Astrocyte (in vitro differentiated cells and primary cell): Measurements from ENCODE around the gene CCN6. TPM values are rescaled to one million over a fixed set of nuclear protein-coding genes. Genes with fewer than 3 reads are reported as not detected.

Experiments used
- DNase-seq: peaks from one replicate; pipeline ENCODE4 v3.0.0-alpha.2; 2010; ENCODE audit warnings: low read depth
- FAIRE-seq: peaks from 2 replicates; lab custom pipeline; 2011; peaks lifted over from hg19 to GRCh38; lab: Jason Lieb, UNC
- H2AFZ ChIP-seq: 2 replicates; pipeline ENCODE4 v1.6.0; 2012; ENCODE audit warnings: low read depth, low read length, inconsistent platforms
- H3K27ac ChIP-seq: 2 replicates; pipeline ENCODE4 v1.5.1; 2011; ENCODE audit warnings: low read depth, low read length, inconsistent platforms
- H3K27me3 ChIP-seq: 2 replicates; pipeline ENCODE4 v1.6.0; 2011; ENCODE audit warnings: low read length, inconsistent platforms; ENCODE audit not compliant: insufficient read depth
- H3K36me3 ChIP-seq: 2 replicates; pipeline ENCODE4 v1.5.1; 2011; ENCODE audit warnings: low read length, inconsistent platforms; ENCODE audit not compliant: insufficient read depth
- H3K4me1 ChIP-seq: 2 replicates; pipeline ENCODE4 v1.5.1; 2011; ENCODE audit warnings: low read length, inconsistent platforms; ENCODE audit not compliant: insufficient read depth
- H3K4me2 ChIP-seq: 2 replicates; pipeline ENCODE4 v1.6.0; 2012; ENCODE audit warnings: low read length, inconsistent platforms
- H3K4me3 ChIP-seq: 2 replicates; pipeline ENCODE4 v1.5.1; 2011; ENCODE audit warnings: low read depth, mild to moderate bottlenecking, low read length, inconsistent platforms; ENCODE audit not compliant: insufficient read depth
- H3K79me2 ChIP-seq: 2 replicates; pipeline ENCODE4 v1.6.0; 2012; ENCODE audit warnings: mild to moderate bottlenecking, low read length, inconsistent platforms; ENCODE audit not compliant: insufficient read depth
- H3K9ac ChIP-seq: 2 replicates; pipeline ENCODE4 v1.6.0; 2012; ENCODE audit warnings: mild to moderate bottlenecking, low read length, inconsistent platforms
- H3K9me3 ChIP-seq: 2 replicates; pipeline ENCODE4 v1.5.1; 2012; ENCODE audit warnings: low read depth, mild to moderate bottlenecking, low read length, inconsistent platforms; ENCODE audit not compliant: insufficient read depth
- H4K20me1 ChIP-seq: 2 replicates; pipeline ENCODE4 v1.6.0; 2012; ENCODE audit warnings: low read length, inconsistent platforms; ENCODE audit not compliant: insufficient read depth
- H3K27ac Mint-ChIP-seq: one replicate; pipeline ENCODE4 v1.8.0; 2021; ENCODE audit warnings: mild to moderate bottlenecking, mixed read lengths; ENCODE audit not compliant: unreplicated experiment
- H3K27me3 Mint-ChIP-seq: one replicate; pipeline ENCODE4 v1.8.0; 2021; ENCODE audit warnings: low read depth, mixed read lengths; ENCODE audit not compliant: unreplicated experiment
- H3K36me3 Mint-ChIP-seq: one replicate; pipeline ENCODE4 v1.8.0; 2021; ENCODE audit warnings: low read depth, mixed read lengths; ENCODE audit not compliant: unreplicated experiment
- H3K4me1 Mint-ChIP-seq: one replicate; pipeline ENCODE4 v1.8.0; 2021; ENCODE audit warnings: low read depth, mixed read lengths; ENCODE audit not compliant: unreplicated experiment
- H3K4me3 Mint-ChIP-seq: one replicate; pipeline ENCODE4 v1.8.0; 2021; ENCODE audit warnings: mild to moderate bottlenecking, moderate library complexity, mixed read lengths; ENCODE audit not compliant: unreplicated experiment
- H3K9me3 Mint-ChIP-seq: one replicate; pipeline ENCODE4 v1.8.0; 2021; ENCODE audit warnings: mild to moderate bottlenecking, mixed read lengths; ENCODE audit not compliant: unreplicated experiment
- EZH2 ChIP-seq: IDR thresholded peaks from 2 replicates; pipeline ENCODE4 v1.6.1; 2012; ENCODE audit warnings: mild to moderate bottlenecking, low read length, inconsistent platforms; ENCODE audit not compliant: insufficient read depth
- total RNA-seq: library from RNA; stranded (reverse); gene quantifications from 2 replicates; pipeline ENCODE4 v1.2.1, GENCODE V29; 2021
- TF ChIP-seq, protein P1 (sequence below): IDR thresholded peaks from 2 replicates; pipeline ENCODE4 v1.5.1; 2011; ENCODE audit warnings: low read depth, mild to moderate bottlenecking, inconsistent platforms, low read length, moderate library complexity; ENCODE audit not compliant: insufficient read depth

Gene CCN6
- total RNA-seq, 1 donor from 2014 or later = not detected

DNA sequence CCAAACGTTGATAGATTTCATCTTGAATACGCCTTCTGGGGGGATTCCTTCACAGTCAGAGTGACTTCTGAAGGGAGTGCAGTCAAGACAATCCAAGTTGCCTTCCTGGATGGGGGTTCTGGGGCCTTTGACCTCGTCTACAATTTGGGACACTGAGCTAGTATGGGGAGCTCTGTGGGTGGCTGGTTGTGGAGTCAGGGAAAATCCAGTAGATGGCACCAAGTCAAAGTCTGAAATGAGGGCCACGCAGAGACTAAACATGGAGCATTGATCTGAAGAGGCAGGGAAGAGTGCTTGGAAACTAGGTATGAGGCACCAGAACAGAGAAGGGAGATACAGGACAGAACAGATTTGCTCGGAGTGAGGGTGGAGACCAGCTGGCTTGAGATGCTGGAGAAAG is 43.6 kb upstream of the CCN6 start:
- H3K27ac Mint-ChIP-seq = no peak overlapping the region
- no peak overlapping the region for H3K4me3 Mint-ChIP-seq
- no peaks in the 10 kb centered on the region for H3K79me2 ChIP-seq
- H3K27me3 Mint-ChIP-seq = no peaks in the 10 kb centered on the region
- no peak for TF ChIP-seq EZH2
- TF ChIP-seq, protein P1, sequence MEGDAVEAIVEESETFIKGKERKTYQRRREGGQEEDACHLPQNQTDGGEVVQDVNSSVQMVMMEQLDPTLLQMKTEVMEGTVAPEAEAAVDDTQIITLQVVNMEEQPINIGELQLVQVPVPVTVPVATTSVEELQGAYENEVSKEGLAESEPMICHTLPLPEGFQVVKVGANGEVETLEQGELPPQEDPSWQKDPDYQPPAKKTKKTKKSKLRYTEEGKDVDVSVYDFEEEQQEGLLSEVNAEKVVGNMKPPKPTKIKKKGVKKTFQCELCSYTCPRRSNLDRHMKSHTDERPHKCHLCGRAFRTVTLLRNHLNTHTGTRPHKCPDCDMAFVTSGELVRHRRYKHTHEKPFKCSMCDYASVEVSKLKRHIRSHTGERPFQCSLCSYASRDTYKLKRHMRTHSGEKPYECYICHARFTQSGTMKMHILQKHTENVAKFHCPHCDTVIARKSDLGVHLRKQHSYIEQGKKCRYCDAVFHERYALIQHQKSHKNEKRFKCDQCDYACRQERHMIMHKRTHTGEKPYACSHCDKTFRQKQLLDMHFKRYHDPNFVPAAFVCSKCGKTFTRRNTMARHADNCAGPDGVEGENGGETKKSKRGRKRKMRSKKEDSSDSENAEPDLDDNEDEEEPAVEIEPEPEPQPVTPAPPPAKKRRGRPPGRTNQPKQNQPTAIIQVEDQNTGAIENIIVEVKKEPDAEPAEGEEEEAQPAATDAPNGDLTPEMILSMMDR = no peak
- H3K4me2 ChIP-seq = no peak overlapping the region
- H3K36me3 Mint-ChIP-seq = no peaks in the 10 kb centered on the region
- H2AFZ ChIP-seq = no peak overlapping the region
- DNase-seq (no peak), FAIRE-seq (no peak)
- no peaks in the 10 kb centered on the region for H3K27me3 ChIP-seq
- peaks cover 13% of the 10 kb centered on the region for H3K4me1 Mint-ChIP-seq
- no peaks in the 10 kb centered on the region for H3K9me3 ChIP-seq
- no peak overlapping the region for H3K9ac ChIP-seq
- H3K9me3 Mint-ChIP-seq = no peaks in the 10 kb centered on the region
- no peak overlapping the region for H3K4me3 ChIP-seq
- H3K4me1 ChIP-seq = peaks cover 10% of the 10 kb centered on the region
- H3K27ac ChIP-seq = no peak overlapping the region
- H4K20me1 ChIP-seq = no peaks in the 10 kb centered on the region
- no peaks in the 10 kb centered on the region for H3K36me3 ChIP-seq

DNA sequence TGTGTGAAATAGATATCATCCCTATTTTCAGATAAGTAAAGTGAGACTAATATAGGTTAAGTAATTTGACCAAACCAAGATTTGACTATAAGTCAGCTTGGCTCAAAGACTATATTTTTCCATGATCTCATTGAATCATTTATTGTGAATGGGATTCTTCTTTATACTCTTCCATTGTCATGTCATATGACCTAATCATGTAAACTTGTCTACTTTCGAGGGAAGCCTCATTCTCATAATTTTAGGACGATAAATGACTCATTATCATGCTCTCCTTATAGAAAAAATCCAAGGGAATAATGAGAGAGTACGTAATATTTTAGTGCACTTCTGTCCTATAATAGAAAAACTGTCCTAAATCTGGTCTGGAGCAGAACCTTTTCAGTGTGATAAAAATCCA is 40.9 kb upstream of the CCN6 start:
- H3K9ac ChIP-seq = no peak overlapping the region
- no peak overlapping the region for H3K27ac Mint-ChIP-seq
- H3K27me3 Mint-ChIP-seq = no peaks in the 10 kb centered on the region
- no peaks in the 10 kb centered on the region for H3K36me3 Mint-ChIP-seq
- H4K20me1 ChIP-seq = no peaks in the 10 kb centered on the region
- no peaks in the 10 kb centered on the region for H3K79me2 ChIP-seq
- H3K4me2 ChIP-seq = no peak overlapping the region
- peaks cover 10% of the 10 kb centered on the region for H3K4me1 ChIP-seq
- no peaks in the 10 kb centered on the region for H3K36me3 ChIP-seq
- H3K27ac ChIP-seq = no peak overlapping the region
- no peak for TF ChIP-seq EZH2
- TF ChIP-seq, protein P1 = no peak
- no peak overlapping the region for H3K4me3 Mint-ChIP-seq
- no peak overlapping the region for H2AFZ ChIP-seq
- H3K9me3 ChIP-seq = no peaks in the 10 kb centered on the region
- H3K27me3 ChIP-seq = no peaks in the 10 kb centered on the region
- no peak overlapping the region for H3K4me3 ChIP-seq
- FAIRE-seq = peak; percentile 26
- peak; percentile 31 for DNase-seq
- H3K9me3 Mint-ChIP-seq = no peaks in the 10 kb centered on the region
- peaks cover 8% of the 10 kb centered on the region for H3K4me1 Mint-ChIP-seq

DNA sequence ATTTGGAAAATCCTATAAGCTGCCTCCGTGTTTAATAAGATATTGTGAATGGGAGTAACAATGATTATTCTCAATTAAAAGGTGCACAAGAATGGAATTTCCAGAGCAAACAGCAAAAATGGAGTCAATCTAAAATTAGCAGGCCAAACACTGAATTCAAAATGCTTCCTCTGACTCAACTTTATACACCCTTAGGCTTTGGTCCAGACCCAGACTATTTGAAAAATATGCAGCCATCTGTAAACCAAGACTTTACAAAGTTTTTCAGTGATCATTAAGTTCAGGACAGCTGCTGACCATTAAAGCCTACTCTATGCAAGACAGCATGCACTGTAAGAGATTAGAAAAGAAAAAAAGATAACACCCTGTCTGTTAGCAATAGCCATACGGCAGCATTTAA is 39.4 kb upstream of the CCN6 start:
- H3K9ac ChIP-seq = no peak overlapping the region
- DNase-seq = peak; percentile 89

More for the DNA sequence above, 39.4 kb upstream of the CCN6 start:
- H3K79me2 ChIP-seq = no peaks in the 10 kb centered on the region
- H3K27ac ChIP-seq = no peak overlapping the region
- Mint-ChIP-seq H3K36me3 (no peaks in the 10 kb centered on the region), H3K9me3 (no peaks in the 10 kb centered on the region), H3K4me3 (no peak overlapping the region), H3K27me3 (peaks cover 4% of the 10 kb centered on the region), H3K4me1 (peaks cover 2% of the 10 kb centered on the region), H3K27ac (no peak overlapping the region)
- H3K9me3 ChIP-seq = no peaks in the 10 kb centered on the region
- H3K4me1 ChIP-seq = peaks cover 9% of the 10 kb centered on the region
- peak overlapping the region; percentile 21 for H3K4me2 ChIP-seq
- H3K27me3 ChIP-seq = no peaks in the 10 kb centered on the region
- H2AFZ ChIP-seq = peak overlapping the region; percentile 27
- FAIRE-seq = peak; percentile 52
- no peak for TF ChIP-seq EZH2
- TF ChIP-seq, protein P1 = no peak
- no peaks in the 10 kb centered on the region for H4K20me1 ChIP-seq
- no peaks in the 10 kb centered on the region for H3K36me3 ChIP-seq
- H3K4me3 ChIP-seq = no peak overlapping the region
